HL-60 (cell line): ENCODE data around the gene HYCC2.

Experiments used
- DNase-seq, 2 experiments: peaks; one replicate each; pipeline ENCODE4 v3.0.0-alpha.2; 2010 to 2020; ENCODE audit warnings: low read depth in 1 of 2, low spot score in 1 of 2
- H3K27ac ChIP-seq: fragments of 250-450 bp; sonication (Bioruptor Pico); replicated peaks from 2 replicates; pipeline ENCODE4 v1.5.1; 2020; ENCODE audit warnings: mild to moderate bottlenecking, moderate library complexity
- H3K27me3 ChIP-seq: fragments of 250-450 bp; sonication (Bioruptor Pico); 2 replicates; pipeline ENCODE4 v1.5.1; 2021; ENCODE audit warnings: mild to moderate bottlenecking, moderate library complexity; ENCODE audit not compliant: insufficient read depth, poor library complexity, severe bottlenecking
- H3K4me3 ChIP-seq: replicated peaks from 2 replicates; pipeline ENCODE4 v1.5.1; 2011; ENCODE audit warnings: mild to moderate bottlenecking, control low read depth, low read length; ENCODE audit not compliant: insufficient read depth
- CTCF ChIP-seq: IDR thresholded peaks from one replicate; pipeline ENCODE4 v1.5.1; 2011; ENCODE audit warnings: low read length, control low read depth, inconsistent platforms; ENCODE audit not compliant: insufficient read depth
- GABPA ChIP-seq: IDR thresholded peaks from 2 replicates; pipeline ENCODE4 v1.6.1; 2012; ENCODE audit warnings: low read depth
- POLR2AphosphoS5 ChIP-seq: IDR thresholded peaks from 2 replicates; pipeline ENCODE4 v1.6.1; 2012; ENCODE audit warnings: low read depth
- SPI1 ChIP-seq: IDR thresholded peaks from 2 replicates; pipeline ENCODE4 v1.6.1; 2012; ENCODE audit warnings: low read depth, mild to moderate bottlenecking, borderline replicate concordance
- TF ChIP-seq, protein P1 (sequence below): IDR thresholded peaks from 2 replicates; pipeline ENCODE4 v1.6.1; 2012; ENCODE audit warnings: low read depth; ENCODE audit not compliant: insufficient replicate concordance

HYCC2 gene

GRCh38 chr2:201084863-201085262 is 13.4 kb upstream of the HYCC2 start:
- Histone ChIP-seq H3K27me3 (no peaks in the 10 kb centered on the region), H3K27ac (no peak overlapping the region), H3K4me3 (no peak overlapping the region)
- DNase-seq, result no peak
- TF ChIP-seq SPI1, result no peak
- TF ChIP-seq GABPA, result no peak
- no peak for TF ChIP-seq POLR2AphosphoS5
- TF ChIP-seq CTCF, result no peak
- TF ChIP-seq, protein P1, sequence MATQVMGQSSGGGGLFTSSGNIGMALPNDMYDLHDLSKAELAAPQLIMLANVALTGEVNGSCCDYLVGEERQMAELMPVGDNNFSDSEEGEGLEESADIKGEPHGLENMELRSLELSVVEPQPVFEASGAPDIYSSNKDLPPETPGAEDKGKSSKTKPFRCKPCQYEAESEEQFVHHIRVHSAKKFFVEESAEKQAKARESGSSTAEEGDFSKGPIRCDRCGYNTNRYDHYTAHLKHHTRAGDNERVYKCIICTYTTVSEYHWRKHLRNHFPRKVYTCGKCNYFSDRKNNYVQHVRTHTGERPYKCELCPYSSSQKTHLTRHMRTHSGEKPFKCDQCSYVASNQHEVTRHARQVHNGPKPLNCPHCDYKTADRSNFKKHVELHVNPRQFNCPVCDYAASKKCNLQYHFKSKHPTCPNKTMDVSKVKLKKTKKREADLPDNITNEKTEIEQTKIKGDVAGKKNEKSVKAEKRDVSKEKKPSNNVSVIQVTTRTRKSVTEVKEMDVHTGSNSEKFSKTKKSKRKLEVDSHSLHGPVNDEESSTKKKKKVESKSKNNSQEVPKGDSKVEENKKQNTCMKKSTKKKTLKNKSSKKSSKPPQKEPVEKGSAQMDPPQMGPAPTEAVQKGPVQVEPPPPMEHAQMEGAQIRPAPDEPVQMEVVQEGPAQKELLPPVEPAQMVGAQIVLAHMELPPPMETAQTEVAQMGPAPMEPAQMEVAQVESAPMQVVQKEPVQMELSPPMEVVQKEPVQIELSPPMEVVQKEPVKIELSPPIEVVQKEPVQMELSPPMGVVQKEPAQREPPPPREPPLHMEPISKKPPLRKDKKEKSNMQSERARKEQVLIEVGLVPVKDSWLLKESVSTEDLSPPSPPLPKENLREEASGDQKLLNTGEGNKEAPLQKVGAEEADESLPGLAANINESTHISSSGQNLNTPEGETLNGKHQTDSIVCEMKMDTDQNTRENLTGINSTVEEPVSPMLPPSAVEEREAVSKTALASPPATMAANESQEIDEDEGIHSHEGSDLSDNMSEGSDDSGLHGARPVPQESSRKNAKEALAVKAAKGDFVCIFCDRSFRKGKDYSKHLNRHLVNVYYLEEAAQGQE, result no peak

DNA sequence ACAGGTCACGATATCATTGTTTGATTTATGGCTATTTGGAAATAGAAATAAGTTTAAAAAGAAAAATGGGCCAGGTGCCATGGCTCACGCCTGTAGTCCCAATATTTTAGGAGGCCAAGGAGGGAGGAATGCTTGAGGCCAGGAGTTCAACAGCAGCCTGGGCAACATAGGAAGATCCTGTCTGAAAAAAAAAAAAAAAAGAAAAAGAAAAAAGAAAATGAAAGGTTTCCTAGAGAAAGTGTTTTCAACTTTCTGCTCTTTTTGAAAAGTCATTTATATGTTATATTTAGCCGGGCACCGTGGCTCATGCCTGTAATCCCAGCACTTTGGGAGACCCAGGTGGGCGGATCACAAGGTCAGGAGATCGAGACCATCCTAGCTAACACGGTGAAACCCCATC is 3.5 kb upstream of the HYCC2 start:
- no peak for DNase-seq
- no peak for TF ChIP-seq POLR2AphosphoS5
- no peak for TF ChIP-seq SPI1
- TF ChIP-seq CTCF, result no peak
- TF ChIP-seq, protein P1, result no peak
- no peak for TF ChIP-seq GABPA

GRCh38 chr2:201073071-201073470 is 1.6 kb upstream of the HYCC2 start:
- Histone ChIP-seq H3K4me3 (no peak overlapping the region), H3K27me3 (no peaks in the 10 kb centered on the region), H3K27ac (no peak overlapping the region; the same call in 1 of the 2 replicates)
- TF ChIP-seq GABPA (no peak), CTCF (no peak), POLR2AphosphoS5 (no peak), SPI1 (no peak)
- TF ChIP-seq, protein P1, result no peak
- DNase-seq, result no peak

More for the DNA sequence above, 3.5 kb upstream of the HYCC2 start:
- H3K27ac ChIP-seq, result no peak overlapping the region
- no peaks in the 10 kb centered on the region for H3K27me3 ChIP-seq
- H3K4me3 ChIP-seq, result no peak overlapping the region
